ENCODE data around the gene ZFP64.

ZFP64 gene

DNA sequence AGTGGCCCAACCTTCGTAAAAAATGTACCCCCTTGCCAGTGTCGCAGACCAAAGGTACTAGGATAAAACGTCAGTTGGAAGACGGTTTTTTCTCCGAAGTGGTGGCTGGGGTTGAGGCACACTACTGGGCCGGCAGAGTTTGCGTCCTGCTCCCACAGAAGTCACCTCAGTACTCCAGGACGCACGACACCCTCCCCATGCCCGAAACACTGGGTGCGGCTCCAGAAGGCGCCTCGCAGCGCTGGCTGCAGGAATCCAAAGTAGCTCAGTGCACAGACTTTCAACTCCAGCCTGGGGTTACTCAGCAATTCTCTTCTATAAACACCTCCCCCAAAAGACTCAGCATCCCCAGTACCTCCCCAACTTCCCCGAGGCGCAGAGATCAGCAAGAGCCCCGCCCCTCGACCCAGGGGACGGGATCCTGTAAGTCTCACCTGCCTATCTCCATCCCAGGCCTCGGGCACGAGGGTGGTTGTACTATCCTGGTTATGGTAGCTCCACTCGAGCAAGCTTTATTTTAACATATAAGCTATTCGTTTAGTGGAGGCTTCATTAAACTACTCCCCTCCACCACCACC lies 88.2 kb downstream of the ZFP64 start:
- no peak for DNase-seq

DNA sequence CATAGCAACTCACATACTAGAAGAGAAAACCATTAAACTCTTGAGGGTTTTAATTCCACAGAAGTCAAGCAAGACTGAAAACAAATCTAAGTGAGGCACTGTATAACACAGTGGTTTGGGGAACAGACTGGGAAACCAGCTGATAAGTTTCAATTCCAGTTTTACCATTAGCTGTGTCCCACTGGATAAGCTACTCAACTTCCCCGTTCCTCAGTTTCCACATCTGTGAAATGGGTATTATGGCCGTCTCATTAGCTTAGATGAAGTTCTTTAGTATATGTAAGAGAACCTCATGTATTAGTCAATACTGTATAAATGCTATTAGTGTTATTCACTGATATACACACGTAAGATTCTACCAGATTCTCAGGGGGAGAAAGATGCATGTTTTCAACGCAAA lies 89.0 kb downstream of the ZFP64 start:
- DNase-seq, result no peak

DNA sequence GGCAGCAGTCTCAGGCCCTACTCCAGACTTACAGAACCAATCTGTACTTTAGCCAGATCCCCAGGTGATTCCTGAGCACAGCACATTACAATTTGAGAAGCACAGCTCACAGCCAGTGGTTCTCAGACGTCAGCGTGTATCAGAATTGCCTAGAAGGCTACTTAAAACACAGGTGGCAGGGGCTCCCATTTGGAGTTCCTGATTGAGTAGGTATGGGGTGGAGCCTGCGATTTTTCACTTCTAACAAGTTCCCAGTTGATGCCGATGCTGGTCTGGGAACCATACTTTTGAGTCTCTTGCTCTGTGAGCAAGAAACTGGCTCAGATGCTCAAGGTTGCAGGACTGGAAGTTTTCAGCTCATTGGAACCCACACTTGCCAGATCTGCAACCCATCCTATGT lies 89.5 kb downstream of the ZFP64 start:
- no peak for DNase-seq

All from NCI-H146 (cell line).